HEK293 (cell line): ENCODE data around the gene PCID2.

Experiments
- CTCF ChIA-PET: fragments of 350-600 bp; formaldehyde crosslinking; extraction: SDS; loops from one replicate; lab custom pipeline; 2021; ENCODE audit warnings: antibody characterized with exemption; lab: Yijun Ruan, JAX
- POLR2A ChIA-PET: fragments of 300-600 bp; formaldehyde crosslinking; extraction: SDS; loops from one replicate; lab custom pipeline; 2020; ENCODE audit warnings: antibody characterized with exemption, inconsistent platforms; lab: Yijun Ruan, JAX
- H3K27ac ChIP-seq: fragments of 200-500 bp; sonication (Bioruptor generic); 2 replicates; pipeline ENCODE4 v1.5.1; 2014; ENCODE audit warnings: low read depth, low read length, control low read depth, inconsistent platforms; ENCODE audit errors: extremely low read depth
- H3K36me3 ChIP-seq, 2 experiments: fragments of 200-500 bp in 1 of 2; sonication (Bioruptor generic) in 1 of 2; 1 replicate in 1 of 2; 2 replicates in 1 of 2; pipeline ENCODE4 v1.5.1; 2014 to 2017; ENCODE audit warnings: inconsistent platforms in 2 of 2, low read length in 2 of 2; ENCODE audit not compliant: control insufficient read depth in 2 of 2, insufficient read depth in 1 of 2
- H3K4me1 ChIP-seq: fragments of 200-500 bp; sonication (Bioruptor generic); 2 replicates; pipeline ENCODE4 v1.5.1; 2014; ENCODE audit warnings: mild to moderate bottlenecking, low read length, inconsistent platforms; ENCODE audit not compliant: control insufficient read depth, insufficient read depth
- H3K4me3 ChIP-seq: 2 replicates; pipeline ENCODE4 v1.5.1; 2011; ENCODE audit warnings: low read depth, mild to moderate bottlenecking, control low read depth, low read length, moderate library complexity
- H3K9me3 ChIP-seq: fragments of 200-500 bp; sonication (Bioruptor generic); 2 replicates; pipeline ENCODE4 v1.5.1; 2014; ENCODE audit warnings: low read depth, low read length, inconsistent platforms; ENCODE audit not compliant: control insufficient read depth, insufficient read depth
- GLI2 ChIP-seq: fragments of 450-650 bp; formaldehyde crosslinking; IDR thresholded peaks from 2 replicates; pipeline ENCODE4; 2017; ENCODE audit warnings: missing biosample characterization, missing genetic modification characterization, low read depth, borderline replicate concordance
- GLIS2 ChIP-seq: fragments of 450-650 bp; formaldehyde crosslinking; IDR thresholded peaks from 2 replicates; pipeline ENCODE4 v1.5.1; 2016; ENCODE audit warnings: missing biosample characterization, missing genetic modification characterization
- MYNN ChIP-seq: fragments of 450-650 bp; formaldehyde crosslinking; IDR thresholded peaks from 2 replicates; pipeline ENCODE4 v1.5.1; 2016; ENCODE audit warnings: missing biosample characterization, missing genetic modification characterization, borderline replicate concordance
- SP3 ChIP-seq: fragments of 450-650 bp; formaldehyde crosslinking; IDR thresholded peaks from 2 replicates; pipeline ENCODE4 v1.5.1; 2016; ENCODE audit warnings: missing biosample characterization, missing genetic modification characterization
- SP7 ChIP-seq: fragments of 450-650 bp; formaldehyde crosslinking; IDR thresholded peaks from 2 replicates; pipeline ENCODE4 v1.5.1; 2016; ENCODE audit warnings: missing biosample characterization, missing genetic modification characterization
- ZFP3 ChIP-seq: fragments of 450-650 bp; formaldehyde crosslinking; IDR thresholded peaks from 2 replicates; pipeline ENCODE4 v1.5.1; 2016; ENCODE audit warnings: low read depth, missing biosample characterization, missing genetic modification characterization
- ZNF350 ChIP-seq: fragments of 450-650 bp; formaldehyde crosslinking; IDR thresholded peaks from 2 replicates; pipeline ENCODE4 v1.5.0; 2017; ENCODE audit warnings: missing biosample characterization, mild to moderate bottlenecking, missing genetic modification characterization
- ZNF391 ChIP-seq: fragments of 450-650 bp; formaldehyde crosslinking; IDR thresholded peaks from 2 replicates; pipeline ENCODE4 v1.5.1; 2016; ENCODE audit warnings: low read depth, missing biosample characterization, missing genetic modification characterization, borderline replicate concordance
- ZNF510 ChIP-seq: fragments of 450-650 bp; formaldehyde crosslinking; IDR thresholded peaks from 2 replicates; pipeline ENCODE4 v1.5.1; 2018; ENCODE audit warnings: mild to moderate bottlenecking, missing genetic modification characterization, missing biosample characterization; ENCODE audit not compliant: insufficient replicate concordance
- ZNF600 ChIP-seq: fragments of 450-650 bp; formaldehyde crosslinking; IDR thresholded peaks from 2 replicates; pipeline ENCODE4 v1.5.1; 2016; ENCODE audit warnings: missing biosample characterization, missing genetic modification characterization
- ZNF610 ChIP-seq: fragments of 450-650 bp; formaldehyde crosslinking; IDR thresholded peaks from 2 replicates; pipeline ENCODE4 v1.5.1; 2016; ENCODE audit warnings: missing biosample characterization, missing genetic modification characterization, borderline replicate concordance
- ZNF621 ChIP-seq: fragments of 450-650 bp; formaldehyde crosslinking; IDR thresholded peaks from 2 replicates; pipeline ENCODE4 v1.5.1; 2017; ENCODE audit warnings: missing biosample characterization, missing genetic modification characterization
- ZNF654 ChIP-seq: fragments of 450-650 bp; formaldehyde crosslinking; IDR thresholded peaks from 2 replicates; pipeline ENCODE4 v1.5.1; 2016; ENCODE audit warnings: low read depth, missing biosample characterization, missing genetic modification characterization
- ZNF776 ChIP-seq: fragments of 450-650 bp; formaldehyde crosslinking; IDR thresholded peaks from 2 replicates; pipeline ENCODE4 v1.5.0; 2017; ENCODE audit warnings: missing biosample characterization, missing genetic modification characterization, borderline replicate concordance
- ZNF791 ChIP-seq: fragments of 450-650 bp; formaldehyde crosslinking; IDR thresholded peaks from 2 replicates; pipeline ENCODE4 v1.5.1; 2016; ENCODE audit warnings: missing biosample characterization, missing genetic modification characterization
- ZXDB ChIP-seq: fragments of 450-650 bp; formaldehyde crosslinking; IDR thresholded peaks from 2 replicates; pipeline ENCODE4 v1.5.1; 2016; ENCODE audit warnings: missing biosample characterization, missing genetic modification characterization
- TF ChIP-seq, protein P1 (sequence below): fragments of 450-650 bp; formaldehyde crosslinking; IDR thresholded peaks from 2 replicates; pipeline ENCODE4 v1.5.1; 2016; ENCODE audit warnings: missing biosample characterization, missing genetic modification characterization

Gene PCID2

DNA sequence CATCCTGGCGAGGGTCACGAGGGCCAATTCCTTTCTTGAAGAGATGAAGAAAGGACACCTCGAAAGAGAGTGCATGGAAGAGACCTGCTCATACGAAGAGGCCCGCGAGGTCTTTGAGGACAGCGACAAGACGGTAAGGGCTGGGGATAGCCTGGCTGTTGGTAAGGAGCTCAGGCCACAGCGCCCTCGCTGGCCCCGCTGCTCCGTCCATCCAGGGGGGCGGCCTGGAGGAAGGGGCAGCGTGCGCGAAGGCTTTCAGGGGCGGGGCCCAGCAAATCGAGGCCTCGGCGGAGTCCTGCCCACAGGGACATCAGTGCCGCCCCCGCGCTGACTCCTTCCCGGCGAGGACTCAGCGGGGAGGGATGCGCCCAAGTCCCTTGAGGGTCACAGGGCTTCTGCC is 79.0 kb downstream of the PCID2 start:
- no peak for TF ChIP-seq MYNN
- TF ChIP-seq ZXDB = no peak
- TF ChIP-seq ZNF510 = no peak
- no peak for TF ChIP-seq SP3 (tag by site-specific recombination)
- TF ChIP-seq ZNF610 = no peak
- TF ChIP-seq ZNF791 = no peak
- TF ChIP-seq, protein P1, sequence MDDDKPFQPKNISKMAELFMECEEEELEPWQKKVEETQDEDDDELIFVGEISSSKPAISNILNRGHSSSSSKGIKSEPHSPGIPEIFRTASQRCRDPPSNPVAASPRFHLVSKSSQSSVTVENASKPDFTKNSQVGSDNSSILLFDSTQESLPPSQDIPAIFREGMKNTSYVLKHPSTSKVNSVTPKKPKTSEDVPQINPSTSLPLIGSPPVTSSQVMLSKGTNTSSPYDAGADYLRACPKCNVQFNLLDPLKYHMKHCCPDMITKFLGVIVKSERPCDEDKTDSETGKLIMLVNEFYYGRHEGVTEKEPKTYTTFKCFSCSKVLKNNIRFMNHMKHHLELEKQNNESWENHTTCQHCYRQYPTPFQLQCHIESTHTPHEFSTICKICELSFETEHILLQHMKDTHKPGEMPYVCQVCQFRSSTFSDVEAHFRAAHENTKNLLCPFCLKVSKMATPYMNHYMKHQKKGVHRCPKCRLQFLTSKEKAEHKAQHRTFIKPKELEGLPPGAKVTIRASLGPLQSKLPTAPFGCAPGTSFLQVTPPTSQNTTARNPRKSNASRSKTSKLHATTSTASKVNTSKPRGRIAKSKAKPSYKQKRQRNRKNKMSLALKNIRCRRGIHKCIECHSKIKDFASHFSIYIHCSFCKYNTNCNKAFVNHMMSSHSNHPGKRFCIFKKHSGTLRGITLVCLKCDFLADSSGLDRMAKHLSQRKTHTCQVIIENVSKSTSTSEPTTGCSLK (tag by site-specific recombination) = no peak
- no peak for TF ChIP-seq ZNF654 (tag by site-specific recombination)
- TF ChIP-seq ZNF621 = no peak
- TF ChIP-seq GLI2 (tag by site-specific recombination) = no peak
- TF ChIP-seq ZNF600 (tag by site-specific recombination) = no peak
- no peak for TF ChIP-seq ZNF350
- TF ChIP-seq ZNF391 = no peak
- no peak for TF ChIP-seq ZFP3 (tag by site-specific recombination)
- no peak for TF ChIP-seq SP7 (tag by site-specific recombination)
- no peak for TF ChIP-seq GLIS2 (tag by site-specific recombination)
- TF ChIP-seq ZNF776 (tag by site-specific recombination) = no peak
- TF ChIP-seq, all 188 proteins: peak for 0
- CTCF ChIA-PET = no interaction called here
- Histone ChIP-seq H3K27ac (no peak overlapping the region), H3K9me3 (no peaks in the 10 kb centered on the region), H3K4me3 (no peak overlapping the region), H3K36me3 (no peaks in the 10 kb centered on the region), H3K4me1 (no peaks in the 10 kb centered on the region)
- POLR2A ChIA-PET = no interaction called here
